Right lobe of liver (tissue), 6 donors: ENCODE data around the gene LPCAT1. TPM values are rescaled to one million over a fixed set of nuclear protein-coding genes. Genes with fewer than 3 reads are reported as not detected.
"Not testable (repeated sequence)": the region's sequence is repeated elsewhere in the genome, so short reads cannot be mapped to it uniquely, and the experiment has no call there.

Experiments
- ATAC-seq, 4 donors: fragments of 200-7000 bp; cut with Tn5 transposase; one replicate each; pipeline ENCODE4 v1.9.1; 2020; ENCODE audit warnings: mild to moderate bottlenecking in 4 of 4, moderate library complexity in 4 of 4
- DNase-seq, 3 donors: peaks; one replicate each; pipeline ENCODE4 v3.0.0-alpha.2; 2020
- H3K27ac ChIP-seq, 3 donors: fragments of 200-600 bp; one replicate each; pipeline ENCODE4 v1.8.0; 2022
- H3K27me3 ChIP-seq, 2 donors: fragments of 200-600 bp; one replicate each; pipeline ENCODE4 v1.8.0; 2022
- H3K36me3 ChIP-seq, 4 donors: fragments of 200-600 bp; sonication (generic) in 1 of 4; one replicate each; pipeline versions ENCODE4 v1.5.1 to v1.8.0; 2017 to 2022; ENCODE audit warnings: control low read depth in 1 of 4
- H3K4me1 ChIP-seq, 4 donors: fragments of 200-600 bp; sonication (generic) in 1 of 4; one replicate each; pipeline versions ENCODE4 v1.5.1 to v1.8.0; 2017 to 2022; ENCODE audit warnings: control low read depth in 1 of 4
- H3K4me3 ChIP-seq, 3 donors: fragments of 200-600 bp; one replicate each; pipeline ENCODE4 v1.8.0; 2022
- H3K9me3 ChIP-seq, 4 donors: fragments of 200-600 bp; sonication (generic) in 1 of 4; one replicate each; pipeline versions ENCODE4 v1.5.1 to v1.8.0; 2017 to 2022; ENCODE audit warnings: control low read depth in 1 of 4
- POLR2A ChIP-seq: fragments of 450-650 bp; IDR thresholded peaks from one replicate; pipeline ENCODE4 v1.6.1; 2017; ENCODE audit warnings: antibody characterized with exemption, mild to moderate bottlenecking
- WGBS: methylation state at CpG from one replicate; pipeline ENCODE4 v1.1.6; 2018; ENCODE audit warnings: low coverage, low lambda C conversion rate; ENCODE audit not compliant: insufficient coverage; ENCODE audit errors: missing lambda C conversion rate; 5-methylcytosine and 5-hydroxymethylcytosine counted together
- intact Hi-C, 2 donors: fragments of 100-400 bp; cut with DNase I; formaldehyde crosslinking; loops; one replicate each; pipeline versions ENCODE4 v1.11.2 to v1.14.1; 2022
- long read RNA-seq: library from polyadenylated mRNA; unstranded; transcript quantifications from one replicate; pipeline ENCODE4 v2.0.0, GENCODE V29; 2019
- total RNA-seq, 6 experiments: library from RNA; depleted of rRNA in 2 of 6; stranded (reverse); fragments of >200 nt in 2 of 6; fragmentation: NEBNext Ultra II Directional in 3 of 6; extraction: Animal tissue kit (Norgen Biotek cat#: 25700) in 3 of 6; gene quantifications; one replicate each; pipeline versions ENCODE4 v1.1.0 to v1.2.4, GENCODE V29; 2016 to 2023
- TF ChIP-seq, protein P1 (sequence below), 4 donors: fragments of 200-600 bp in 3 of 4; fragments of 450-650 bp in 1 of 4; IDR thresholded peaks; one replicate each; pipeline versions ENCODE4 v1.5.1 to v1.8.0; 2016 to 2022; ENCODE audit warnings: antibody characterized with exemption in 4 of 4, mild to moderate bottlenecking in 2 of 4
- donor health status: DM: no; HTN: yes; CAD: no.
- donor health status: DM: no; HTN: no; CAD: no.
- donor health status: DM: no; HTN: no; CAD: no.
- donor health status: DM: no; HTN: yes; CAD: no.
- donor health status: DM: no; HTN: yes; CAD: no.

Gene LPCAT1, protein sequence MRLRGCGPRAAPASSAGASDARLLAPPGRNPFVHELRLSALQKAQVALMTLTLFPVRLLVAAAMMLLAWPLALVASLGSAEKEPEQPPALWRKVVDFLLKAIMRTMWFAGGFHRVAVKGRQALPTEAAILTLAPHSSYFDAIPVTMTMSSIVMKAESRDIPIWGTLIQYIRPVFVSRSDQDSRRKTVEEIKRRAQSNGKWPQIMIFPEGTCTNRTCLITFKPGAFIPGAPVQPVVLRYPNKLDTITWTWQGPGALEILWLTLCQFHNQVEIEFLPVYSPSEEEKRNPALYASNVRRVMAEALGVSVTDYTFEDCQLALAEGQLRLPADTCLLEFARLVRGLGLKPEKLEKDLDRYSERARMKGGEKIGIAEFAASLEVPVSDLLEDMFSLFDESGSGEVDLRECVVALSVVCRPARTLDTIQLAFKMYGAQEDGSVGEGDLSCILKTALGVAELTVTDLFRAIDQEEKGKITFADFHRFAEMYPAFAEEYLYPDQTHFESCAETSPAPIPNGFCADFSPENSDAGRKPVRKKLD
- total RNA-seq, result 10 to 100 TPM in 3 of 6 experiments, 1 to 10 TPM in 3; 6.9 to 38.6 (median 13.1) TPM
- long read RNA-seq, partial matches to known transcripts, result 0 of 1 reads
- long read RNA-seq, other reads (novel, unspliced or antisense), result 1 of 1 reads

DNA sequence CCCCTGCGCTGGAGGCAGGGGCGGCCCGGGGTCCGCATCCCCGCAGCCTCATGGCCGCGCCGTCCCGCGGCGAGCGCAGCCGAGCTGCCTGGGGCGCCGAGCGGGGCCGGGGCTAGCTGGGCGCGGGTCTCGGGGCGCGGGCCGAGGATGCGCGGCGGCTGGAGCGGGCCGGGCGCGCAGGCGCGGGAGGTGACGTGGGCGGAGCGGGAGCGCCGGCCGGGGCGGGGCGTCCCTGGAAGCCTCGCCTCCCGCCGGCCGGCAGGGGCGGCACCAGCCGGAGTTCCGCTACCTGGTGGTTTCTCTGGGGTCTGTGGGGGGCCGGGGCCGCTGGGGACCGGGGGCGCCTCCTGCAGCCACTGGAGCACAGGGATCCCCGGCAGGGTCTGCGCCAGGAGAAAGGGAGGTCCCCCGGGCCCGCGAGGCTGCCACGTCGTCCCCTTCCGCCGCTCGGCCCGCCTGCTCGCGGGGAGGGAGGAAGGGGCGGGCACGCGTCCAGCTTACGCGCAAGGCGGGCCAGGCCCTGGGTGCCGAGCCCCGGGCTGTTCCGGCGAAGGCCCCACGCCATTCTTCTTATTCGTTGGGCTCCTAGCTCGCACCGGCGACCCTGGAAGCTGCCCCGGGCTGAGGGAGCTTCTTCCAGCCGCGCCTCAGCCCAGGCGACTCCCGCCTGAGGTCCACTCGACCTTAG is at the start of gene LPCAT1:
TSS of gene LPCAT1 (minus strand) at position 168 of the 688 bp plus-strand sequence. CDS start at position 52, 116 bp downstream.
- Histone ChIP-seq H3K9me3 (no peaks in the 10 kb centered on the region), H3K27me3 (no peaks in the 10 kb centered on the region), H3K27ac (peak within 1 kb of the TSS; percentile 79 to 94 (median 82)), H3K4me3 (peak within 1 kb of the TSS; percentile 69 to 89 (median 70)), H3K4me1 (peaks cover 0 to 4% (median 0%) of the 10 kb centered on the region in 4 donors), H3K36me3 (no peaks in the 10 kb centered on the region)
- intact Hi-C loops, result no loop called here
- WGBS, result 0% methylated on average over 1 of the region's 85 CpGs
- peak; percentile 40 for TF ChIP-seq POLR2A
- TF ChIP-seq, protein P1, sequence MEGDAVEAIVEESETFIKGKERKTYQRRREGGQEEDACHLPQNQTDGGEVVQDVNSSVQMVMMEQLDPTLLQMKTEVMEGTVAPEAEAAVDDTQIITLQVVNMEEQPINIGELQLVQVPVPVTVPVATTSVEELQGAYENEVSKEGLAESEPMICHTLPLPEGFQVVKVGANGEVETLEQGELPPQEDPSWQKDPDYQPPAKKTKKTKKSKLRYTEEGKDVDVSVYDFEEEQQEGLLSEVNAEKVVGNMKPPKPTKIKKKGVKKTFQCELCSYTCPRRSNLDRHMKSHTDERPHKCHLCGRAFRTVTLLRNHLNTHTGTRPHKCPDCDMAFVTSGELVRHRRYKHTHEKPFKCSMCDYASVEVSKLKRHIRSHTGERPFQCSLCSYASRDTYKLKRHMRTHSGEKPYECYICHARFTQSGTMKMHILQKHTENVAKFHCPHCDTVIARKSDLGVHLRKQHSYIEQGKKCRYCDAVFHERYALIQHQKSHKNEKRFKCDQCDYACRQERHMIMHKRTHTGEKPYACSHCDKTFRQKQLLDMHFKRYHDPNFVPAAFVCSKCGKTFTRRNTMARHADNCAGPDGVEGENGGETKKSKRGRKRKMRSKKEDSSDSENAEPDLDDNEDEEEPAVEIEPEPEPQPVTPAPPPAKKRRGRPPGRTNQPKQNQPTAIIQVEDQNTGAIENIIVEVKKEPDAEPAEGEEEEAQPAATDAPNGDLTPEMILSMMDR (IDR thresholded peaks at IDR 0.05), result peak; percentile 22 to 36 (median 28)
- ATAC-seq, result peak; percentile 91 to 96 (median 92)
- peak; percentile 86 to 89 (median 87) for DNase-seq

DNA sequence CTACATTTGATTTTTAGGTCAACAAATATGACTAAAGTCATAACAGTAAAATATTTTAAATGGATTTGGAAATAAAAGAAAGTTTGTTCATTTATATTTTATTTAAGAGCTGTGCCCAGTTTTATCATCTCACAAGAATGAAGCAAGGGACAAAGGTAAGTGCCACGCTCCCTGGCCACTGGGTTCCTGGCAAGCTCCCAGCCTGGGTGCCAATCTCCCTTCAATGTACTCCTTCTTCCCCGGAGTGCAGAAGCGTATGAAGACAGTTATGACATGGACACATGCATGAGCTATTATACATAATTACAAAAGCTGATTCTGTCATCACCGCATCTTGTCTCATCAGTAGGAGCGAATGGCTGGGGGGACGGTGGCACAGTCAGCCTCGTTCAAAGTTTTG is 48.1 kb upstream of the LPCAT1 start:
- peak; percentile 53 to 73 (median 71) for ATAC-seq

DNA sequence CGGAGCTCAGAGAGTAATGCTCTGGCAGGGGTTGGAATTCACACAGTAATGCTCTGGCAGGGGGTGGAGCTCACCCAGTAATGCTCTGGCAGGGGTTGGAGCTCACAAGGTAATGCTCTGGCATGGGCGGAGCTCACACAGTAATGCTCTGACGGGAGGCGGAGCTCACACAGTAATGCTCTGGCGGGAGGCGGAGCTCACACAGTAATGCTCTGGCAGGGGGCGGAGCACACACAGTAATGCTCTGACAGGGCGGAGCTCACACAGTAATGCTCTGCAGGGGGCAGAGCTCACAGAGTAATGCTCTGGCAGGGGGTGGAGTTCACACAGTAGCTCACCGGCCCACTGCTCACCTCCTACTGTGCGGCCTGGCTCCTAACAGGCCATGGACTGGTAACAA is 47.2 kb upstream of the LPCAT1 start:
- H3K4me1 ChIP-seq, result peaks cover 0 to 28% (median 7%) of the 10 kb centered on the region in 4 donors
- no peak for ATAC-seq
- intact Hi-C loops, result no loop called here
- peak overlapping the region; percentile 61 to 64 (median 63) for H3K27ac ChIP-seq
- no peak for DNase-seq
- WGBS, result 96% methylated on average over 5 of the region's 10 CpGs
- H3K36me3 ChIP-seq, result no peaks in the 10 kb centered on the region
- H3K4me3 ChIP-seq, result no peak overlapping the region
- no peaks in the 10 kb centered on the region for H3K9me3 ChIP-seq
- no peak for TF ChIP-seq POLR2A
- TF ChIP-seq, protein P1 (IDR thresholded peaks at IDR 0.05), result no peak
- H3K27me3 ChIP-seq, result no peaks in the 10 kb centered on the region

More for the DNA sequence above, 48.1 kb upstream of the LPCAT1 start:
- H3K36me3 ChIP-seq, intact Hi-C loops, H3K4me3 ChIP-seq, H3K9me3 ChIP-seq, H3K27me3 ChIP-seq: not testable (repeated sequence)
- H3K4me1 ChIP-seq, result peaks cover 0 to 28% (median 7%) of the 10 kb centered on the region in 4 donors
- peak overlapping the region in 2 of 3 donors; percentile 61 to 64 for H3K27ac ChIP-seq
- whole genome bisulfite sequencing, result 63% methylated on average over 7 of the region's 7 CpGs
- DNase-seq, result peak; percentile 77 to 84 (median 81)

DNA sequence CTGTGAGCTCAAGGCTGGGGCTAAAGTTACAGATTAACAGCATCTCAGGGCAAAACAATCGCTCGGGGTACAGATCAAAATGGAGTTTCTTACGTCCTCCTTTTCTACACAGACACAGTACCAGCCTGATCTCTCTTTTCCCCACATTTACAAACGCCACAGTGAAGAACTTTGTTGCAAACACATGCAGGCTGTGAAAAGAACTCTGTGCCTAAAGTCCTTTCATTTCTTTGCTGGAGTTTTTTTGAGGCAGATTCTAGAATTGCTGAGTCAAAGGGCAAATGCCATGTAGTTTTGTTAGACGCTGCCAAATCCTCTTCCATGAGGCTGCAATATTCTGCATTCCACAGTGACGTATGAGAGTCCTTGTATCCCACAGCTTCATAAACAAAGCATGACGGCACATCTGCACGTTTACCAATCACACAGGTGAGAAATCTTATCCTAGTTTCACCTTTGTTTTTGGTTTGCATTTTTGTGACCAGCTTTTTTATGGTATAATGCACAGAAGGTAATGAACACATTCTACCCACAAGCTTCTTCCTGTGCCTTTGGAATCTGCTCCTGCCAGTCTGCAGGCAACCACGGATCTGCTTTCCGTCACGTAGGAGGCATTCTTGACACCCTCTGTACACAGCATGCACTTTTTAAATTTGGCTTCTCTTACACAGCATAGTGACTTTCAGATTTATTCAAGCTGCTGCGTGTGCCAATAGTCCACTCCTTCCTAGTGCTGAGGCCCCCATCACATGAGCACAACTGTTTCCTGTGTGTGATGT is 44.6 kb upstream of the LPCAT1 start:
- Histone ChIP-seq H3K27me3 (no peaks in the 10 kb centered on the region), H3K4me1 (peaks cover 0 to 28% (median 7%) of the 10 kb centered on the region in 4 donors), H3K4me3 (no peak overlapping the region), H3K27ac (peak overlapping the region; percentile 75 to 81 (median 81)), H3K36me3 (no peaks in the 10 kb centered on the region), H3K9me3 (no peaks in the 10 kb centered on the region)
- intact Hi-C loops, result no loop called here
- no peak for DNase-seq
- TF ChIP-seq, protein P1 (IDR thresholded peaks at IDR 0.05), result no peak
- no peak for TF ChIP-seq POLR2A
- ATAC-seq, result peak; percentile 76 to 85 (median 83)
- WGBS, result 22% methylated on average over 12 of the region's 12 CpGs

DNA sequence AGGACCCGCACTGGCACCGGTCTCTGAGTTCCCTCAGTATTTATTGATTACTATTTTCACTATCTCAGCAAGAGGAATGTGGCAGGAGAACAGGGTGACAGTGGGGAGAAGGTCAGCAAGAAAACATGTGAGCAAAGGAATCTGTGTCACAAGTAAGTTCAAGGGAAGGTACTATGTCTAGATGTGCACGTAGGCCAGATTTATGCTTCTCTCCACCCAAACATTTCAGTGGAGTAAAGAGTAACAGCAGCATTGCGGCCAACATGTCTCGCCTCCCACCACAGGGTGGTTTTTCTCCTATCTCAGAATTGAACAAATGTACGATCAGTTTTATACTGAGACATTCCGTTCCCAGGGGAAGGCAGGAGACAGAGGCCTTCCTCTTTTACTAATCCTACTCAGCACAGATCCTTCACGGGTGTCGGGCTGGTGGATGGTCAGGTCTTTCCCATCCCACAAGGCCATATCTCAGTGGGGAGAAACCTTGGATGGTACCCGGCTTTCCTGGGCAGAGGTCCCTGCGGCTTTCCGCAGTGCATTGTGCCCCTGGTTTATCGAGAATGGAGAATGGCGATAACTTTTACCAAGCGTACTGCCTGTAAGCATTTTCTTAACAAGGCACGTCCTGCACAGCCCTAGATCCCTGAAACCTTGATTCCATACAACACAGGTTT is 43.9 kb upstream of the LPCAT1 start:
- DNase-seq, H3K4me3 ChIP-seq, intact Hi-C loops, H3K9me3 ChIP-seq, ATAC-seq, H3K27me3 ChIP-seq, H3K36me3 ChIP-seq: not testable (repeated sequence)
- WGBS, result 46% methylated on average over 8 of the region's 16 CpGs
- peaks cover 0 to 28% (median 7%) of the 10 kb centered on the region in 4 donors for H3K4me1 ChIP-seq
- H3K27ac ChIP-seq, result peak overlapping the region; percentile 75 to 81 (median 81)
